ENCODE results near the gene PLXNB2.

Gene PLXNB2

GRCh38 chr22:50249341-50250248 is 57.9 kb downstream of the PLXNB2 start:
- DNase-seq: no peak

- DNase-seq: no peak
These were observed 59.0 kb downstream of the PLXNB2 start for GRCh38 chr22:50248196-50249081.

GRCh38 chr22:50247748-50248147 is 59.7 kb downstream of the PLXNB2 start:
- DNase-seq: peak; percentile 56

- no peak for DNase-seq
These were observed 60.9 kb downstream of the PLXNB2 start for GRCh38 chr22:50246242-50247175.

- DNase-seq: no peak
These were observed 62.0 kb downstream of the PLXNB2 start for GRCh38 chr22:50245214-50246072.

GRCh38 chr22:50244420-50245213 is 62.8 kb downstream of the PLXNB2 start, which contains the start of gene TUBGCP6:
Gene TUBGCP6, minus strand, starts transcription at chr22:50245023. Its CDS starts 564 bp downstream, at chr22:50244459.
- DNase-seq: peak; percentile 90

- DNase-seq: no peak
These were observed 63.6 kb downstream of the PLXNB2 start for GRCh38 chr22:50243685-50244419.

- no peak for DNase-seq
These were observed 65.0 kb downstream of the PLXNB2 start for GRCh38 chr22:50242406-50242949.

GRCh38 chr22:50238755-50239154 is 68.7 kb downstream of the PLXNB2 start:
- no peak for DNase-seq

- DNase-seq: no peak
These were observed 70.6 kb downstream of the PLXNB2 start for GRCh38 chr22:50236731-50237409.

- no peak for DNase-seq
These were observed 74.2 kb downstream of the PLXNB2 start for GRCh38 chr22:50233223-50233622.

GRCh38 chr22:50232481-50233151 is 74.8 kb downstream of the PLXNB2 start:
- no peak for DNase-seq

- no peak for DNase-seq
These were observed 78.1 kb downstream of the PLXNB2 start for GRCh38 chr22:50229370-50229769.

GRCh38 chr22:50228366-50228765 is 79.1 kb downstream of the PLXNB2 start:
- no peak for DNase-seq

GRCh38 chr22:50227579-50228215 is 79.7 kb downstream of the PLXNB2 start:
- no peak for DNase-seq

- DNase-seq: no peak
These were observed 80.6 kb downstream of the PLXNB2 start for GRCh38 chr22:50226875-50227165.

- DNase-seq: no peak
These were observed 81.2 kb downstream of the PLXNB2 start for GRCh38 chr22:50226063-50226874.
